Measurements from ENCODE around the gene PTPRK.

The PTPRK gene

GRCh38 chr6:127954082-127954481, 566.3 kb downstream of the PTPRK start:
- H3K27ac ChIP-seq: no peak overlapping the region
- TF ChIP-seq ZFX (IDR thresholded peaks at IDR 0.05): no peak
- no peak for TF ChIP-seq CTCF (conservative IDR thresholded peaks at IDR 0.05)

- H3K27ac ChIP-seq: no peak overlapping the region
- TF ChIP-seq ZFX (IDR thresholded peaks at IDR 0.05): no peak
- no peak for TF ChIP-seq CTCF (conservative IDR thresholded peaks at IDR 0.05)
Measured at GRCh38 chr6:127952831-127953230, 567.6 kb downstream of the PTPRK start.

- H3K27ac ChIP-seq: no peak overlapping the region
- TF ChIP-seq CTCF (conservative IDR thresholded peaks at IDR 0.05) (no peak), ZFX (IDR thresholded peaks at IDR 0.05) (no peak)
Measured at GRCh38 chr6:127952176-127952575, 568.2 kb downstream of the PTPRK start.

GRCh38 chr6:127951172-127951917, 569.1 kb downstream of the PTPRK start:
- H3K27ac ChIP-seq: no peak overlapping the region
- TF ChIP-seq ZFX (IDR thresholded peaks at IDR 0.05) (no peak), CTCF (conservative IDR thresholded peaks at IDR 0.05) (no peak)

- TF ChIP-seq ZFX (IDR thresholded peaks at IDR 0.05) (no peak), CTCF (conservative IDR thresholded peaks at IDR 0.05) (no peak)
- no peak overlapping the region for H3K27ac ChIP-seq
Measured at GRCh38 chr6:127950566-127951145, 569.7 kb downstream of the PTPRK start.

GRCh38 chr6:127949251-127949650, 571.1 kb downstream of the PTPRK start:
- H3K27ac ChIP-seq: no peak overlapping the region
- TF ChIP-seq ZFX (IDR thresholded peaks at IDR 0.05) (no peak), CTCF (conservative IDR thresholded peaks at IDR 0.05) (no peak)

GRCh38 chr6:127946388-127946787, 574.0 kb downstream of the PTPRK start:
- no peak overlapping the region for H3K27ac ChIP-seq

More at GRCh38 chr6:127946388-127946787, 574.0 kb downstream of the PTPRK start:
- no peak for TF ChIP-seq CTCF (conservative IDR thresholded peaks at IDR 0.05)
- no peak for TF ChIP-seq ZFX (IDR thresholded peaks at IDR 0.05)
